ENCODE data around the gene SPSB2. TPM values are rescaled to one million over a fixed set of nuclear protein-coding genes. Genes with fewer than 3 reads are reported as not detected.
A peak's percentile ranks its signal among the peaks of the same experiment; 100 is the strongest.

SPSB2 gene
- total RNA-seq, 1 donor from 2014 or later, result 14.5 TPM

GRCh38 chr12:6822426-6823135, 50.5 kb downstream of the SPSB2 start:
- Histone ChIP-seq H3K27ac (no peak overlapping the region), H3K27me3 (peaks cover 7% of the 10 kb centered on the region), H3K9me3 (no peaks in the 10 kb centered on the region), H3K36me3 (no peaks in the 10 kb centered on the region), H3K4me3 (peak overlapping the region in 1 of 2 donors; percentile 64), H3K4me1 (peaks cover 3 to 20% of the 10 kb centered on the region in 2 donors)
- DNase-seq (ENCODE audit: low spot score in 2 of 2), result no peak
- intact Hi-C loops (cut with DNase I), result no loop called here
- no peak for TF ChIP-seq CTCF (IDR thresholded peaks at IDR 0.05)

GRCh38 chr12:6821591-6822425, 51.3 kb downstream of the SPSB2 start, which contains the start of gene GPR162:
TSS of gene GPR162 (plus strand) at chr12:6821821. CDS start at chr12:6823899, 2,078 bp downstream.
- TF ChIP-seq CTCF (IDR thresholded peaks at IDR 0.05), result no peak
- H3K36me3 ChIP-seq, result no peaks in the 10 kb centered on the region
- H3K4me3 ChIP-seq, result peak within 1 kb of the TSS; percentile 40 to 64
- no peak for DNase-seq (ENCODE audit: low spot score in 2 of 2)
- intact Hi-C loops (cut with DNase I), result no loop called here
- peaks cover 7% of the 10 kb centered on the region for H3K27me3 ChIP-seq
- H3K9me3 ChIP-seq, result no peaks in the 10 kb centered on the region
- peaks cover 3 to 13% of the 10 kb centered on the region in 2 donors for H3K4me1 ChIP-seq
- no peak within 1 kb of the TSS for H3K27ac ChIP-seq

Other genes with a start within 250 kb of the SPSB2 start
- 0.21 TPM for gene LPAR5, start 237.3 kb downstream of the SPSB2 start, total RNA-seq
- gene ACRBP, start 225.9 kb downstream of the SPSB2 start, total RNA-seq, result 10.6 TPM
- 2.6 TPM for gene ING4, start 210.2 kb downstream of the SPSB2 start, total RNA-seq
- gene ZNF384, start 183.9 kb downstream of the SPSB2 start, total RNA-seq, result 15.1 TPM
- not detected for gene PIANP, start 172.5 kb downstream of the SPSB2 start, total RNA-seq
- gene COPS7A, start 149.3 kb downstream of the SPSB2 start, total RNA-seq, result 221 TPM
- 145 TPM for gene MLF2, start 120.2 kb downstream of the SPSB2 start, total RNA-seq
- gene PTMS, start 106.9 kb downstream of the SPSB2 start, total RNA-seq, result 361 TPM
- gene LAG3, start 100.8 kb downstream of the SPSB2 start, total RNA-seq, result not detected
- 2.6 TPM for gene CD4, start 83.8 kb downstream of the SPSB2 start, total RNA-seq
- gene GPR162, start 51.5 kb downstream of the SPSB2 start, total RNA-seq, result 9.4 TPM
- 62.2 TPM for gene P3H3, start 44.9 kb downstream of the SPSB2 start, total RNA-seq
- gene GNB3, start 32.4 kb downstream of the SPSB2 start, total RNA-seq, result 10.4 TPM
- gene CDCA3, start 22.0 kb downstream of the SPSB2 start, total RNA-seq, result not detected
- gene USP5, start 21.2 kb downstream of the SPSB2 start, total RNA-seq, result 46.2 TPM
- 482 TPM for gene TPI1, start 5.8 kb downstream of the SPSB2 start, total RNA-seq
- 6.6 TPM for gene LRRC23, start 31.5 kb upstream of the SPSB2 start, total RNA-seq
- 30.3 TPM for gene ENO2, start 41.3 kb upstream of the SPSB2 start, total RNA-seq
- gene ATN1, start 54.7 kb upstream of the SPSB2 start, total RNA-seq, result 207 TPM
- gene RNU7-1, start 70.5 kb upstream of the SPSB2 start, total RNA-seq, result not detected
- gene C12orf57, start 70.7 kb upstream of the SPSB2 start, total RNA-seq, result 558 TPM
- gene PTPN6, start 78.1 kb upstream of the SPSB2 start, total RNA-seq, result 1.7 TPM
- gene PHB2, start 97.4 kb upstream of the SPSB2 start, total RNA-seq, result 85.5 TPM
- 37.4 TPM for gene EMG1, start 97.6 kb upstream of the SPSB2 start, total RNA-seq
- 23.0 TPM for gene LPCAT3, start 145.2 kb upstream of the SPSB2 start, total RNA-seq
- 273 TPM for gene C1S, start 187.4 kb upstream of the SPSB2 start, total RNA-seq
- gene C1R, start 219.1 kb upstream of the SPSB2 start, total RNA-seq, result 1,046 TPM
- 196 TPM for gene C1RL, start 235.9 kb upstream of the SPSB2 start, total RNA-seq

All from ascending aorta (tissue), 2 donors.